ENCODE measurements around the gene ABHD5.
A peak's percentile ranks its signal among the peaks of the same experiment; 100 is the strongest.

ABHD5 gene

GRCh38 chr3:43769097-43769884 is 78.6 kb downstream of the ABHD5 start:
- peak; percentile 79 for DNase-seq (ENCODE audit: low spot score)
- in situ Hi-C loops (cut with MboI; ENCODE audit: low pct_unique_long_range_greater_than_20kb, low sequenced_read_pairs, unreplicated experiment) = loop anchor here (5.0 kb wide), 1 partner anchor 428 kb away; no protein-coding TSS in a partner anchor
- peak; percentile 92 for TF ChIP-seq CTCF (IDR thresholded peaks at IDR 0.05; ENCODE audit: extremely low read depth, insufficient read depth, missing control alignments)

- no peak for TF ChIP-seq CTCF (IDR thresholded peaks at IDR 0.05; ENCODE audit: extremely low read depth, insufficient read depth, missing control alignments)
- no peak for DNase-seq (ENCODE audit: low spot score)
- in situ Hi-C loops (cut with MboI; ENCODE audit: low pct_unique_long_range_greater_than_20kb, low sequenced_read_pairs, unreplicated experiment) = loop anchor here (5.0 kb wide), 1 partner anchor 427 kb away; no protein-coding TSS in a partner anchor
Observed at GRCh38 chr3:43769885-43770425, 79.2 kb downstream of the ABHD5 start.

- DNase-seq (ENCODE audit: low spot score) = no peak
- in situ Hi-C loops (cut with MboI; ENCODE audit: low pct_unique_long_range_greater_than_20kb, low sequenced_read_pairs, unreplicated experiment) = no loop called here
- no peak for TF ChIP-seq CTCF (IDR thresholded peaks at IDR 0.05; ENCODE audit: extremely low read depth, insufficient read depth, missing control alignments)
Observed at GRCh38 chr3:43770426-43771103, 79.8 kb downstream of the ABHD5 start.

- no peak for DNase-seq (ENCODE audit: low spot score)
- in situ Hi-C loops (cut with MboI; ENCODE audit: low pct_unique_long_range_greater_than_20kb, low sequenced_read_pairs, unreplicated experiment) = no loop called here
- no peak for TF ChIP-seq CTCF (IDR thresholded peaks at IDR 0.05; ENCODE audit: extremely low read depth, insufficient read depth, missing control alignments)
Observed at GRCh38 chr3:43771610-43772009, 80.9 kb downstream of the ABHD5 start.

GRCh38 chr3:43773273-43774094 is 82.7 kb downstream of the ABHD5 start:
- DNase-seq (ENCODE audit: low spot score) = no peak
- in situ Hi-C loops (cut with MboI; ENCODE audit: low pct_unique_long_range_greater_than_20kb, low sequenced_read_pairs, unreplicated experiment) = no loop called here
- no peak for TF ChIP-seq CTCF (IDR thresholded peaks at IDR 0.05; ENCODE audit: extremely low read depth, insufficient read depth, missing control alignments)

- no peak for DNase-seq (ENCODE audit: low spot score)
- no peak for TF ChIP-seq CTCF (IDR thresholded peaks at IDR 0.05; ENCODE audit: extremely low read depth, insufficient read depth, missing control alignments)
- in situ Hi-C loops (cut with MboI; ENCODE audit: low pct_unique_long_range_greater_than_20kb, low sequenced_read_pairs, unreplicated experiment) = no loop called here
Observed at GRCh38 chr3:43774799-43775198, 84.1 kb downstream of the ABHD5 start.
